PC-3 (cell line): ENCODE results near the gene PREP.

Source experiments
- CTCF ChIP-seq: fragments of 300-600 bp; sonication (generic); conservative IDR thresholded peaks from 2 replicates; pipeline ENCODE4 v1.5.1; 2017; ENCODE audit warnings: antibody characterized with exemption, low read depth, mild to moderate bottlenecking, low read length
- EZH2 ChIP-seq: fragments of 300-600 bp; sonication (generic); IDR thresholded peaks from one replicate; pipeline ENCODE4 v1.6.1; 2017; ENCODE audit warnings: antibody characterized with exemption, mild to moderate bottlenecking, low read length; ENCODE audit not compliant: unreplicated experiment
- EZH2phosphoT487 ChIP-seq: fragments of 300-600 bp; sonication (generic); IDR thresholded peaks from 2 replicates; pipeline ENCODE4 v1.6.1; 2018; ENCODE audit warnings: mild to moderate bottlenecking, antibody characterized with exemption, low read length, borderline replicate concordance

DNA sequence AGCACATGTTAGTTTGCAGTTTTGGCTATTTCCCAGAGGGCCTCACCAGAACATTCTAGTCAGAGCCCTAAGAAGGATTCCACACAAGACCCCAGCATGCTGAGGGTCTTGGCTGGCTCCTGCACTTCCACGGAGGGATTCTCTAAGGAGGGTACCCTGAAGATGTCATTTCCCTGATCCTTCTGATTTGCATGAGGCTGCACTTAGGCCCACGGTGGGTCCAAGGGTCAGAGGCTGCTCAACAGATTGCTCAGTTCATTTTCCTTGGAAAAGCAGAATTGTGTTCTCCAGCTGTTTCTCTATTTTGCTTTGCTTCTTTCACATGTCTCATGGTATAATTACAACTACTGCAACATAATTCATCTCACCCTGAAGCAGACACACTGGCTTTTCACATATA, 22.2 kb downstream of the PREP start:
- TF ChIP-seq CTCF: no peak
- TF ChIP-seq EZH2: no peak
- TF ChIP-seq EZH2phosphoT487: no peak
